AG04450 (cell line): ENCODE measurements around the gene ACE. TPM values are rescaled to one million over a fixed set of nuclear protein-coding genes. Genes with fewer than 3 reads are reported as not detected.

Experiments used
- CTCF ChIA-PET: fragments of 300-600, 350-600 bp; formaldehyde crosslinking; extraction: SDS; loops from one replicate; lab custom pipeline; 2022; ENCODE audit warnings: antibody characterized with exemption, inconsistent platforms; lab: Charles Lee
- POLR2A ChIA-PET: fragments of 350-600 bp; formaldehyde crosslinking; extraction: SDS; loops from one replicate; lab custom pipeline; 2021; ENCODE audit warnings: antibody characterized with exemption, inconsistent platforms; lab: Yijun Ruan, JAX
- DNase-seq: peaks from one replicate; pipeline ENCODE4 v3.0.0-alpha.2; 2011; ENCODE audit warnings: low read depth, low spot score
- H3K27ac ChIP-seq: one replicate; pipeline ENCODE4 v1.5.1; 2012; ENCODE audit warnings: low read depth, low read length, control low read depth
- H3K27me3 ChIP-seq: one replicate; pipeline ENCODE4 v1.6.0; 2012; ENCODE audit warnings: low read length; ENCODE audit not compliant: control insufficient read depth, insufficient read depth
- H3K4me3 ChIP-seq: 2 replicates; pipeline ENCODE4 v1.5.1; 2011; ENCODE audit warnings: mild to moderate bottlenecking, low read depth, low read length, control low read depth
- H3K9me3 ChIP-seq: 2 replicates; pipeline ENCODE4 v1.5.1; 2012; ENCODE audit warnings: low read length; ENCODE audit not compliant: control insufficient read depth, insufficient read depth
- polyA plus RNA-seq: library from polyadenylated mRNA; depleted of rRNA; stranded (reverse); fragments of >200 nt; gene quantifications from 2 replicates; pipeline ENCODE4 v1.2.3, GENCODE V29; 2011
- TF ChIP-seq, protein P1 (sequence below): IDR thresholded peaks from 2 replicates; pipeline ENCODE4 v1.5.1; 2011; ENCODE audit warnings: low read depth, low read length, control low read depth, inconsistent platforms

The ACE gene
- polyA plus RNA-seq, 1 experiment = 0.99 TPM

DNA sequence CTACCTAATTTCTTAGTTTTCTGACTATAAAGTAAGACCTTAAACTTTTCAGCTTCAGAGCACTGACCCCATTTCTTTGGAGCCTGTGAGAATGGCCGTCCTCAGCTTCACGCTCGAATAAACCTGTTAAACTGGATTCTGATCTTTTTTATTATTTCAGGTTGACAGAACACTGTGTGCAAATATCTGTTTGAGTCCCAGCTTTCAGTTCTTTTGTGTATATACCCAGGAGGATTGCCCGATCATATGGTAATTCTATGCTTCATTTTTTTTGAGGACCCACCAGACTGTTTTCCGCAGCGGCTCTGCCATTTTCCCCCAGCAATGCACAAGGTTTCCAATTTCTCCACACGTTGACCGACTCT, 26.5 kb downstream of the ACE start:
- ChIA-PET CTCF (interaction anchor here (2.2 to 2.6 kb wide), 2 partner anchors 24 to 109 kb away, joined by 7 to 8 read pairs; no protein-coding TSS in a partner anchor), POLR2A (interaction anchor here (0.6 to 0.8 kb wide), 2 partner anchors 43 to 119 kb away, joined by 3 to 4 read pairs; partner anchors contain the start of gene MAP3K3)
- TF ChIP-seq, protein P1, sequence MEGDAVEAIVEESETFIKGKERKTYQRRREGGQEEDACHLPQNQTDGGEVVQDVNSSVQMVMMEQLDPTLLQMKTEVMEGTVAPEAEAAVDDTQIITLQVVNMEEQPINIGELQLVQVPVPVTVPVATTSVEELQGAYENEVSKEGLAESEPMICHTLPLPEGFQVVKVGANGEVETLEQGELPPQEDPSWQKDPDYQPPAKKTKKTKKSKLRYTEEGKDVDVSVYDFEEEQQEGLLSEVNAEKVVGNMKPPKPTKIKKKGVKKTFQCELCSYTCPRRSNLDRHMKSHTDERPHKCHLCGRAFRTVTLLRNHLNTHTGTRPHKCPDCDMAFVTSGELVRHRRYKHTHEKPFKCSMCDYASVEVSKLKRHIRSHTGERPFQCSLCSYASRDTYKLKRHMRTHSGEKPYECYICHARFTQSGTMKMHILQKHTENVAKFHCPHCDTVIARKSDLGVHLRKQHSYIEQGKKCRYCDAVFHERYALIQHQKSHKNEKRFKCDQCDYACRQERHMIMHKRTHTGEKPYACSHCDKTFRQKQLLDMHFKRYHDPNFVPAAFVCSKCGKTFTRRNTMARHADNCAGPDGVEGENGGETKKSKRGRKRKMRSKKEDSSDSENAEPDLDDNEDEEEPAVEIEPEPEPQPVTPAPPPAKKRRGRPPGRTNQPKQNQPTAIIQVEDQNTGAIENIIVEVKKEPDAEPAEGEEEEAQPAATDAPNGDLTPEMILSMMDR = no peak
- H3K27me3 ChIP-seq = peaks cover 8% of the 10 kb centered on the region
- no peak overlapping the region for H3K27ac ChIP-seq
- peaks cover 6% of the 10 kb centered on the region; the same call in 1 of the 2 replicates for H3K9me3 ChIP-seq
- DNase-seq = no peak
- H3K4me3 ChIP-seq = no peak overlapping the region

DNA sequence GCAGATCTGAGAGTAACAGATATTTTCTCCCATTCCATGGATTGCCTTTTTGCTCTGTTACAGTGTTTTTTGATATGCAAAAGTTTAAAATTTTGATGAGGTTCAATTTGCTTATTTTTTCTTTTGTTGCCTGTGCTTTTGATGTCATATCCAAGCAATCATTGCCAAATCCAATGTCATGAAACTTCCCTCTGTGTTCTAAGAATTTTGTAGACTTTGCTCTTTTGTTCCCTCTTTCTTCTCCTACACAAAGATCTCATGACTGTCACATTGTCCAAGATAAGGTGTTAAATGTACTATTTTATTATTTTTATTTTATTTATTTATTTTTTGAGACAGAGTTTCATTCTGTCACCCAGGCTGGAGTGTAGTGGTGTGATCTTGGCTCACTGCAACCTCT, 27.4 kb downstream of the ACE start:
- TF ChIP-seq, protein P1 = no peak

DNA sequence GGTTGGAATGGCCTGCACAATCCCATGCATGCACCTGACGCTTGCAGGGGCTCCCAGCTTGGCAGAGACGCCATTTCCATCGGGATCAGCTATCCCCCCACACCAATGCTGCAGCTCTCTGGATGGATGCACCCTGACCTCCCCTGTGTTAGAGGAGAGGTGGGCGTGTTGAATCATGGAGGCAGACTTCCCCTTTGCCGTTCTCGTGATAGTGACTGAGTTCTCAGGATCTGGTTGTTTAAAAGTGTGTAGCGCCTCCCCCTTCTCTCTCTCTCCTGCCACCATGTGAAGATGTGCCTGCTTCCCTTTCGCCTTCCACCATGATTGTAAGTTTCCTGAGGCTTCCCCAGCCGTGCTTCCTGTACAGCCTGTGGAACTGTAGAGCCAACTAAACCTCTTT, 28.5 kb downstream of the ACE start:
- DNase-seq = no peak
- Histone ChIP-seq H3K4me3 (no peak overlapping the region), H3K27ac (no peak overlapping the region), H3K9me3 (peaks cover 9% of the 10 kb centered on the region), H3K27me3 (peaks cover 8% of the 10 kb centered on the region)
- CTCF ChIA-PET = no interaction called here
- TF ChIP-seq, protein P1 = no peak
- POLR2A ChIA-PET = no interaction called here

More for the DNA sequence above, 27.4 kb downstream of the ACE start:
- Histone ChIP-seq H3K4me3 (no peak overlapping the region), H3K9me3 (peaks cover 9% of the 10 kb centered on the region), H3K27me3 (peaks cover 8% of the 10 kb centered on the region), H3K27ac (no peak overlapping the region)
- ChIA-PET CTCF (interaction anchor here (2.6 kb wide), 1 partner anchor 108 kb away, joined by 8 read pairs; no protein-coding TSS in a partner anchor), POLR2A (no interaction called here)
- DNase-seq = no peak

DNA sequence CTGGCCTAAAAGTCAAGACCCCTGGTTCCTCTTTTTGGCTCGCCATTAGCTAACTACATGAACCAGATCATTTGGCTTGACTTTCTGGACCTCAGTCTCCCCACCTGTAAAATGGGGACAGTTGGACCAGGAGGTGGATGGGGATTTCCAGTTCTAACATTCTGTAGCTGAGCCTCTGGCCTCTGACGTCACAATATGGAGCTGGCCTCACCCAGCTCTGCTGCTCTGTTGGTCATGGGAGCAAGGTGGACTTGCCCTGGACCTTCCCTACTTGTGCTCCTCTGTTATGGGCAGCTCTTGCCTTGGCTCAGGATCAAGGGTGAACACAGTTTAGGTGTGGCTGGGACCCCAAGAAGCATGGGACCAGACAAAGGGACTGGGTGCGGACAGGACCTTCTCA, 29.8 kb downstream of the ACE start:
- H3K9me3 ChIP-seq = peaks cover 9% of the 10 kb centered on the region
- no peak overlapping the region for H3K27ac ChIP-seq
- TF ChIP-seq, protein P1 = no peak
- DNase-seq = no peak
- CTCF ChIA-PET = no interaction called here
- H3K4me3 ChIP-seq = no peak overlapping the region
- peaks cover 8% of the 10 kb centered on the region for H3K27me3 ChIP-seq
- POLR2A ChIA-PET = no interaction called here

DNA sequence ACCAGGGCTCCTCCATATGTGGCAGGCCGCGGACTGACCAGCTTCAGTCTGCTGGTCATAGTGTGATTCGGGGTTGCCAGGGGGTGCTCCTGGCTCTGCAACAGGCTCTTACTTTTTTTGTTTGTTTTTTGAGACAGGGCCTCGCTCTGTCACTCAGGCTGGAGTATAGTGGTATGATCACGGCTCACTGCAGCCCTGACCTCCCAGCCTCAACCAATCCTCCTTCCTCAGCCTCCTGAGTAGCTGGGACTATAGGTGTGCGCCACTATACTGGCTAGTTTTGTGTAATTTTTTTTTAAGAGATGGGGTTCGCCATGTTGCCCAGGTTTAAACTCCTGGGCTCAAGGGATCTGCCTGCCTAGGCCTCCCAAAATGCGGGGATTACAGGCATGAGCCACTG, 34.5 kb downstream of the ACE start:
- CTCF ChIA-PET = no interaction called here
- POLR2A ChIA-PET = no interaction called here
- DNase-seq = no peak

More for the DNA sequence above, 34.5 kb downstream of the ACE start:
- Histone ChIP-seq H3K9me3 (peaks cover 2% of the 10 kb centered on the region; the same call in 1 of the 2 replicates), H3K27ac (no peak overlapping the region), H3K27me3 (peaks cover 3% of the 10 kb centered on the region), H3K4me3 (no peak overlapping the region)
- TF ChIP-seq, protein P1 = no peak
